HepG2 (cell line): ENCODE results near the gene CCL17. TPM values are rescaled to one million over a fixed set of nuclear protein-coding genes. Genes with fewer than 3 reads are reported as not detected.

Experiments
- ARID2 ChIP-seq: sonication (generic); formaldehyde crosslinking; IDR thresholded peaks from 2 replicates; pipeline ENCODE4 v1.8.1; 2022; ENCODE audit warnings: mild to moderate bottlenecking, missing genetic modification reagents, borderline replicate concordance
- CAMTA2 ChIP-seq: sonication (generic); formaldehyde crosslinking; IDR thresholded peaks from 2 replicates; pipeline ENCODE4 v1.4.0; 2020; ENCODE audit warnings: mild to moderate bottlenecking, missing genetic modification reagents, borderline replicate concordance
- DPF2 ChIP-seq: sonication (generic); formaldehyde crosslinking; IDR thresholded peaks from 2 replicates; pipeline ENCODE4 v1.4.0; 2020; ENCODE audit warnings: mild to moderate bottlenecking, low read depth, missing genetic modification reagents, borderline replicate concordance
- FLYWCH1 ChIP-seq: sonication (generic); formaldehyde crosslinking; IDR thresholded peaks from 2 replicates; pipeline ENCODE4 v1.8.1; 2023; ENCODE audit warnings: mild to moderate bottlenecking, missing genetic modification reagents
- GATAD2A ChIP-seq: IDR thresholded peaks from 2 replicates; pipeline ENCODE4 v1.6.1; 2016
- HDAC1 ChIP-seq: sonication (generic); formaldehyde crosslinking; IDR thresholded peaks from 2 replicates; pipeline ENCODE4 v1.5.1; 2020; ENCODE audit warnings: mild to moderate bottlenecking, missing genetic modification reagents
- HNRNPH1 ChIP-seq: fragments of 200-400 bp; formaldehyde crosslinking; optimal IDR thresholded peaks from 2 replicates; pipeline ENCODE3; 2017; ENCODE audit warnings: mild to moderate bottlenecking, low read depth, low read length
- HOXD1 ChIP-seq: sonication (generic); formaldehyde crosslinking; IDR thresholded peaks from 2 replicates; pipeline ENCODE4 v1.5.0; 2020; ENCODE audit warnings: missing genetic modification reagents
- IRF2 ChIP-seq: IDR thresholded peaks from 2 replicates; pipeline ENCODE4 v1.6.1; 2018; ENCODE audit warnings: missing genetic modification reagents, missing compliant biosample characterization
- KAT2B ChIP-seq: fragments of 150-350 bp; IDR thresholded peaks from 2 replicates; pipeline ENCODE4 v1.6.1; 2014; ENCODE audit warnings: low read depth, low read length, borderline replicate concordance
- MIXL1 ChIP-seq: IDR thresholded peaks from 2 replicates; pipeline ENCODE4 v1.6.1; 2016
- MLLT10 ChIP-seq: sonication (generic); formaldehyde crosslinking; IDR thresholded peaks from 2 replicates; pipeline ENCODE4 v1.4.0; 2020; ENCODE audit warnings: missing genetic modification reagents
- NR1H2 ChIP-seq: sonication (generic); formaldehyde crosslinking; IDR thresholded peaks from 2 replicates; pipeline ENCODE4 v1.8.1; 2022; ENCODE audit warnings: low read depth, missing genetic modification reagents, borderline replicate concordance
- PAX8 ChIP-seq: sonication (generic); formaldehyde crosslinking; IDR thresholded peaks from 2 replicates; pipeline ENCODE4 v1.8.0; 2022; ENCODE audit warnings: mild to moderate bottlenecking, missing genetic modification reagents, borderline replicate concordance
- POLR2A ChIP-seq, 2 experiments: IDR thresholded peaks; 2 replicates each; pipeline ENCODE4 v1.6.1; 2011; ENCODE audit warnings: low read depth in 2 of 2, low read length in 2 of 2, mild to moderate bottlenecking in 1 of 2, moderate library complexity in 1 of 2; ENCODE audit not compliant: insufficient read depth in 1 of 2
- RARG ChIP-seq: sonication (generic); formaldehyde crosslinking; IDR thresholded peaks from 2 replicates; pipeline ENCODE4 v1.4.0; 2020; ENCODE audit warnings: low read depth, mild to moderate bottlenecking, missing genetic modification reagents
- RFXANK ChIP-seq: IDR thresholded peaks from 2 replicates; pipeline ENCODE4 v1.6.1; 2016
- STAG1 ChIP-seq: sonication (generic); formaldehyde crosslinking; IDR thresholded peaks from 2 replicates; pipeline ENCODE4 v1.4.0; 2020; ENCODE audit warnings: missing genetic modification reagents
- ZNF225 ChIP-seq: sonication (generic); formaldehyde crosslinking; IDR thresholded peaks from 2 replicates; pipeline ENCODE4 v1.4.0; 2020; ENCODE audit warnings: mild to moderate bottlenecking, missing genetic modification reagents
- ZNF333 ChIP-seq: sonication (generic); formaldehyde crosslinking; IDR thresholded peaks from 2 replicates; pipeline ENCODE4 v1.4.0; 2020; ENCODE audit warnings: mild to moderate bottlenecking, missing genetic modification reagents, borderline replicate concordance
- ZNF7 ChIP-seq: IDR thresholded peaks from 2 replicates; pipeline ENCODE4 v1.6.1; 2016; ENCODE audit warnings: missing biosample characterization, missing genetic modification reagents
- ZNF772 ChIP-seq: sonication (generic); formaldehyde crosslinking; IDR thresholded peaks from 2 replicates; pipeline ENCODE4 v1.5.0; 2020; ENCODE audit warnings: mild to moderate bottlenecking, missing genetic modification reagents
- polyA plus RNA-seq, 8 experiments: library from polyadenylated mRNA; depleted of rRNA in 3 of 8; stranded (reverse) in 7 of 8; unstranded in 1 of 8; fragments of >200 nt; fragmentation: Illumina TruSeq in 4 of 8; extraction: Trizol in 4 of 8; gene quantifications; 2 replicates each; pipeline versions ENCODE4 v1.2.1 to v1.2.3, GENCODE V29; 2011 to 2016; ENCODE audit warnings: low read depth in 4 of 8, missing spikeins in 1 of 8, mixed read lengths in 1 of 8; ENCODE audit not compliant: insufficient read depth in 1 of 8
- total RNA-seq, 5 experiments: library from RNA; depleted of rRNA; stranded (reverse); fragments of >200 nt; fragmentation: Illumina TruSeq; extraction: Trizol; gene quantifications; 2 replicates each; pipeline ENCODE4 v1.2.3, GENCODE V29; 2016; ENCODE audit warnings: low read depth in 1 of 5
- TF ChIP-seq, protein P1 (sequence below): sonication (generic); formaldehyde crosslinking; IDR thresholded peaks from 2 replicates; pipeline ENCODE4 v1.5.0; 2020; ENCODE audit warnings: mild to moderate bottlenecking, missing genetic modification reagents
- TF ChIP-seq, protein P2 (sequence below): sonication (generic); formaldehyde crosslinking; IDR thresholded peaks from 2 replicates; pipeline ENCODE4 v1.8.1; 2023; ENCODE audit warnings: mild to moderate bottlenecking, moderate library complexity, missing genetic modification reagents
- TF ChIP-seq, protein P3 (sequence below): sonication (generic); formaldehyde crosslinking; conservative IDR thresholded peaks from 2 replicates; pipeline ENCODE4 v1.4.0; 2020; ENCODE audit warnings: mild to moderate bottlenecking, missing genetic modification reagents, moderate library complexity

Gene CCL17
- total and polyA plus RNA-seq, 2 of the 13 experiments (the other 11 are each of a cell fraction or from before 2014, with no cell fraction given), result not detected

DNA sequence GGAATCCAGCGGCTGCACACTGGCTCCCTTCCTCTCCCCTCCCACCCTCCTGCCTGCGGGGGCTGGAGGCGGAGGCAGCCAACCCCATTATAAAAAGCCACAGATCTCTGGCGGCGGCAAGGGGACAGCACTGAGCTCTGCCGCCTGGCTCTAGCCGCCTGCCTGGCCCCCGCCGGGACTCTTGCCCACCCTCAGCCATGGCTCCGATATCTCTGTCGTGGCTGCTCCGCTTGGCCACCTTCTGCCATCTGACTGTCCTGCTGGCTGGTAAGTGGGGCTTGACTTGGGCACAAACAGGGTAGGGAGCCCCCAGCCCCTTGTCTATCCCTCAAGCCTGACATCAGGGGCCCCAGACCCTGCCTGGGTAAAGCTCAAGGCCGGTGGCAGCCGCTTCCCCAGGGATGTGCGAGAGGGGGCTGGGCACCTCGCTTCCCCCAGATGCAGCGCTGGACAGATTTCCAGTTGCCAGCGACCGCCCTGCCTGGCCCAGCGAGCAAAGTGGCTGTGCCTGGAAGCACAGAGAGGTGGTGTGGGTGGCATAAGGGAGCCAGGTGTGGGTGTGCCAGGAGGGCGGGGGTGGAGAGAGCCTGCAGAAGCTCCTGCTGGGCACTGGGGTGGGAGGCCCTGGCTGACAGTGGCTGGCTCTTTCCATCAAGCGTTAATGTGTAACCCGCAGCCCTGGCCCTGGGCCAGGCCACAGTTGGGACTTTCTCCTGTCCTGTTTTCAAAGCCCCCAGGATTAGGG, 32.0 kb upstream of the CCL17 start, which contains the start of gene CX3CL1 (continued):
- TF ChIP-seq, protein P1, sequence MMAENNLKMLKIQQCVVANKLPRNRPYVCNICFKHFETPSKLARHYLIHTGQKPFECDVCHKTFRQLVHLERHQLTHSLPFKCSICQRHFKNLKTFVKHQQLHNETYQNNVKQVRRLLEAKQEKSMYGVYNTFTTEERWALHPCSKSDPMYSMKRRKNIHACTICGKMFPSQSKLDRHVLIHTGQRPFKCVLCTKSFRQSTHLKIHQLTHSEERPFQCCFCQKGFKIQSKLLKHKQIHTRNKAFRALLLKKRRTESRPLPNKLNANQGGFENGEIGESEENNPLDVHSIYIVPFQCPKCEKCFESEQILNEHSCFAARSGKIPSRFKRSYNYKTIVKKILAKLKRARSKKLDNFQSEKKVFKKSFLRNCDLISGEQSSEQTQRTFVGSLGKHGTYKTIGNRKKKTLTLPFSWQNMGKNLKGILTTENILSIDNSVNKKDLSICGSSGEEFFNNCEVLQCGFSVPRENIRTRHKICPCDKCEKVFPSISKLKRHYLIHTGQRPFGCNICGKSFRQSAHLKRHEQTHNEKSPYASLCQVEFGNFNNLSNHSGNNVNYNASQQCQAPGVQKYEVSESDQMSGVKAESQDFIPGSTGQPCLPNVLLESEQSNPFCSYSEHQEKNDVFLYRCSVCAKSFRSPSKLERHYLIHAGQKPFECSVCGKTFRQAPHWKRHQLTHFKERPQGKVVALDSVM (CRISPR knock-in tag), result peak; percentile 55; the same call in 1 of the 2 replicates
- TF ChIP-seq PAX8 (CRISPR knock-in tag) (peak; percentile 90; the same call in 1 of the 2 replicates), MLLT10 (CRISPR knock-in tag) (no peak; the same call in 1 of the 2 replicates), HOXD1 (CRISPR knock-in tag) (peak; percentile 97), CAMTA2 (no peak; the same call in none of the 2 replicates), IRF2 (CRISPR knock-in tag) (0 out of 2 replicates have a peak, but pooled peaks have one; percentile 60), STAG1 (CRISPR knock-in tag) (peak; percentile 15), MIXL1 (CRISPR knock-in tag) (no peak; the same call in 1 of the 2 replicates), POLR2A (IDR thresholded peaks at IDR 0.05; ENCODE audit: insufficient read depth in 1 of 2, low read depth in 2 of 2, low read length in 2 of 2) (peak; percentile 96 to 98), ZNF7 (CRISPR knock-in tag) (no peak), ZNF772 (CRISPR knock-in tag) (peak; percentile 40), DPF2 (CRISPR knock-in tag) (no peak; the same call in 1 of the 2 replicates), ZNF225 (CRISPR knock-in tag) (peak; percentile 86), NR1H2 (CRISPR knock-in tag) (no peak; the same call in 1 of the 2 replicates), GATAD2A (CRISPR knock-in tag) (peak; percentile 95), RARG (CRISPR knock-in tag) (peak; percentile 97), KAT2B (no peak), ZNF333 (CRISPR knock-in tag) (peak; percentile 71), HDAC1 (peak; percentile 98), ARID2 (CRISPR knock-in tag) (no peak), RFXANK (no peak), HNRNPH1 (no peak), FLYWCH1 (no peak)
- TF ChIP-seq, protein P2, sequence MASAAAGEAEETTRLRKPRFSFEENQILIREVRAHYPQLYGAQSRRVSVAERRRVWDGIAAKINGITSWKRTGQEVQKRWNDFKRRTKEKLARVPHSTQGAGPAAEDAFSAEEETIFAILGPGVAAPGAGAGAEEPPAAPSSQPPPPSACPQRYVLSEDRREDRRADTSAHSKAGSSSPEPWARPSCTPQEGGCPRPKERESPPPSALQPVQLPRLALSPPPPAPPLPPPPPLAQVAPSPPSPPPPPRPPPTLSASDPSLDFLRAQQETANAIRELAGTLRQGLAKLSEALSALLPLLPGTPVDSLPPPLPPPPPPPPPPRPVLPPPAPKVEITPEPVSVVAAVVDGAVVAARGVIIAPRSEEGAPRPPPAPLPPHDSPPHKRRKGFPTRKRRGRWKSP (CRISPR knock-in tag), result peak; percentile 80; the same call in 1 of the 2 replicates
- TF ChIP-seq, protein P3, sequence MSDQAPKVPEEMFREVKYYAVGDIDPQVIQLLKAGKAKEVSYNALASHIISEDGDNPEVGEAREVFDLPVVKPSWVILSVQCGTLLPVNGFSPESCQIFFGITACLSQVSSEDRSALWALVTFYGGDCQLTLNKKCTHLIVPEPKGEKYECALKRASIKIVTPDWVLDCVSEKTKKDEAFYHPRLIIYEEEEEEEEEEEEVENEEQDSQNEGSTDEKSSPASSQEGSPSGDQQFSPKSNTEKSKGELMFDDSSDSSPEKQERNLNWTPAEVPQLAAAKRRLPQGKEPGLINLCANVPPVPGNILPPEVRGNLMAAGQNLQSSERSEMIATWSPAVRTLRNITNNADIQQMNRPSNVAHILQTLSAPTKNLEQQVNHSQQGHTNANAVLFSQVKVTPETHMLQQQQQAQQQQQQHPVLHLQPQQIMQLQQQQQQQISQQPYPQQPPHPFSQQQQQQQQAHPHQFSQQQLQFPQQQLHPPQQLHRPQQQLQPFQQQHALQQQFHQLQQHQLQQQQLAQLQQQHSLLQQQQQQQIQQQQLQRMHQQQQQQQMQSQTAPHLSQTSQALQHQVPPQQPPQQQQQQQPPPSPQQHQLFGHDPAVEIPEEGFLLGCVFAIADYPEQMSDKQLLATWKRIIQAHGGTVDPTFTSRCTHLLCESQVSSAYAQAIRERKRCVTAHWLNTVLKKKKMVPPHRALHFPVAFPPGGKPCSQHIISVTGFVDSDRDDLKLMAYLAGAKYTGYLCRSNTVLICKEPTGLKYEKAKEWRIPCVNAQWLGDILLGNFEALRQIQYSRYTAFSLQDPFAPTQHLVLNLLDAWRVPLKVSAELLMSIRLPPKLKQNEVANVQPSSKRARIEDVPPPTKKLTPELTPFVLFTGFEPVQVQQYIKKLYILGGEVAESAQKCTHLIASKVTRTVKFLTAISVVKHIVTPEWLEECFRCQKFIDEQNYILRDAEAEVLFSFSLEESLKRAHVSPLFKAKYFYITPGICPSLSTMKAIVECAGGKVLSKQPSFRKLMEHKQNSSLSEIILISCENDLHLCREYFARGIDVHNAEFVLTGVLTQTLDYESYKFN (CRISPR knock-in tag), result peak; percentile 99
